GM19193 (cell line): ENCODE measurements around the gene TUSC2.
A peak's percentile ranks its signal among the peaks of the same experiment; 100 is the strongest.

Experiments used
- POLR2A ChIP-seq: IDR thresholded peaks from 4 replicates; pipeline ENCODE4 v1.6.1; 2011; ENCODE audit not compliant: insufficient read depth, insufficient read length; ENCODE audit errors: extremely low read depth

The TUSC2 gene

DNA sequence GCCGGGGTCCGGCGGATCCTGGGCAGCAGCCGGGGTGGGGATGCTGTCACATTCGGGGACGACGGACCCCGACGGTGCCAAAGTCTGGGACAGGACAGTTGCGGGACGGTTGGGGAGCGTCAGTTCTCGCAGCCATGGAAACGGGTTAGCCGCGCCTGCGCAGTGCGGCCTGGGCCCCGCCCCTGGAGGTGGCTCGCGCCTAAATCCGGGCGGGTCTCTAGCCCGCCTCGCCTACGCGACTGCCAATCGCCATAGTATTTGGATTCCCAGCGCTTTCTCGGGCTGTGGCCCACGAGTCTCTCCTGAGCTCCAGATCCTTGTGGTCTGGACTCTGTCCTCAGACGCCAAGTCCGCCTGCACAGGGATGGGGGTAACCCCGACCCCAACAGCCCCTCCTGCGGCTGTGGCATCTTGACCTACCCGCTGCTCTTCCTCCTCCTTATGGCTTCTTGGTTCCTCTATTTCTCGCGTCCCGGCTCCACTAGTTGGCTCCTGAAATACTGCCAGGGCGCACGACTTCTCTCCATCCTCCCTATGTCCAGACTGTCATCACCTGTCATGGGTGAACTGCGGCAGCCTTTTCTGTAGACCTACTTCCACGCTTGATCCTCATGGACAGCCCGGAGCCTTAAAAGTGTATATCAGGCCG lies 17.7 kb upstream of the TUSC2 start, which contains the start of gene ZMYND10:
Gene ZMYND10, minus strand, starts transcription at position 147 of the 649 bp plus-strand sequence. CDS start 153 bp downstream, outside the sequence.
- TF ChIP-seq POLR2A = no peak

DNA sequence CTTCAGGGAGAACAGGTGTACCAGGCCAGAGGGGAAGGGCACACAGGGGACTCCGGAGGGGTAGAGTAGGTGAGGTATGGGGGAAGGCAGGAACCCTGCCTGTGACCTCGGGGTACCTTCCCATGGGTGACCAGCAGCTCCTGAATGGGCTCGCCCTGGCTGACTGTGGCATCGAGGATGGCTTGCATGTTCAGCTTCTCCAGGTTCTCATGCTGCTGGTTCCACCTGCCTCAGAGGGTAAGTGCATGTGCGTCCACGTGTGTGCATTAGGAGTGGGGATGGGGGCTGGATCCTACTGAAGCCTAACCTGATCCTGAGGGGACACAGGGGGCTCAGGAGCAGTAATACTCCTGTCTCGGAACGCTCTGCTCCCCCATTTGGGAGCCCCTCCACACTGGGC lies 17.0 kb upstream of the TUSC2 start:
- TF ChIP-seq POLR2A = no peak

DNA sequence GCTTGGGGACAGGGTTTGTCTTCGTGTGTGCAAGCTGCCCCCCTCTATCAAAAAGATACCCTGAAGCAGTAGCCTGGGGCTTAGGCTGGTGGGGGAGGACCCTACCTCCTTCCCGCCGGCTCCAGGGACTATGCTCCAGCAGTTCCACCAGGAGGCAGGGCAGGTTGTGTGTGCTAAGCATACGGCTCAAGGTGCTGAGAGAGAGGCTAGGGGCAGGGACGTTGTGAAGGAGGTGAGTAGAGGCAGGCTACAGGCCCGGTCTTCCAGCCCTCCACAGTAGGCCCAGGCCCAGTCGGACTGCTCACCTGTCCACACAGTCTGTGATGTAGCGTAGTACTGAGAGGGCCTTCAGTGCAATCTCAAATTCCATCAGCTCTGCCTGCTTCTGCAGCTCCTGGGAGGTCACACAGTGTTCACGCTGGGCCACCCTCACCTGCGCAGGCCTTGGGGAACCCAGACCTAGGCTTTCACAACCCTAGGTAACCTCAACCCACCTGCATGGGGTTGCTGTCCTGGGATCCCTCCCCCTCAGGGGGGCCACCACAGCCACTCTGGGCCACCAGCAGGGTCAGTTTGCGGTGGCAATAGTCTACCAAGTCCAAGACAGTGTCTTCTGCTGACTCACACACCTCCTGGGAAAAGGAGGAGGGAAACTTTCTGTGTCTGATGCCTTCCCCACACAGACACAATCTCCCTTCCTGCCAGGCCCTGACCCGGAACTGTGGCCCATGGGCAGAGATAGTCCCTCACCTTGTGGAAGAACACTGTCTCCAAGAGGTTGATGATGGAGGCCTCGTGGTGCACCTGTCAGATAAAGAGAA lies 15.0 kb upstream of the TUSC2 start:
- TF ChIP-seq POLR2A = no peak

DNA sequence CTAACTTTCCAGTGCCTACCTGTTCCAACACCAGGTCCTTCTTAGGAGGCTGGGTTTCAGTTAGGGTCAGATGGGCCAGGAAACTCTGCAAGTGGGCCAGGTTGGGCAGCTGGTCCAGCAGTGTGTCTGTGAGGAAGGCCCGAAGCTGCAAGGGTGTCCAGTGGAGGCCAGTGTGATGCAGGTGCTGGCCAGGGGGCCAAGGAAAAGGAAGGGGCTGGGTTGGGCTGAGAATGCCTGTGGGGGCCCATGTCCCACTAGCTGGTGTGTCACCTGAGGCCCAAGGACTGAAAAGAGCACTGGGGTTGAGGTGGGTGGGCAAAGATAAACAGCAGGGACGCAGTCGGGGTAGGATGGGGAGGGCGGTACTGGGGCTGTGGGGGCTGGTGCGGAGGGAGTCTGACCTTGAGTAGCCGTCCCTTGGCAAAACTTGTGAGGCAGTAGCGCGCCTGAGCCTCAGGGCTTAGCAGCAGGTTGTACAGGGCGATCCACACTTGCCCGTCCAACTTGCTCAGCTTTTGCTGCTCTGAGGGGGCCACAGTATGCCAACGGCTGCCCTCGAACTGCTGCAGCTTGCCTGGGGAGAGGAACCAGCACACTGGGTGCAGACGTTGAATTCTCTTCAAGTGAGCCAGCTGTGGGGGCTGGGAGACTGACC lies 14.1 kb upstream of the TUSC2 start:
- TF ChIP-seq POLR2A = no peak

DNA sequence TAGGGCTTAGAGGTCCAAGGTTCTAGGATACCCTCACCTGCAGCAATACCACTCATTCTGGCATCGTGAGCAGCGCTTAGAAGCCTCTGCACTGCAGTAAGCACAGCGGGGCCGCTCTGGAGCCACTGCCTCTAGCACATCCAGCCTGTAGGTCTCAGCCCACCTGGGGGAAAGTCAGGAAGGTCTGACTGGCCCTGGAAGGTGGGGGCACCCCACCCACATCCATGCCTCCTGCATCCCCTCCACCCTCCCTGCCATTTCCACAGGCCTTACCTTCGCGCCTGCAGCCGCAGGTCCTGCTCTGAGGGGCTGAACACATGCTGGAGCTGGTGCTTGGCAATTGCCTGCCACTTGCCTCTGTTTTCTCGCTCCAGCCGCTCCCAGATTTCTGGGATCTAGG lies 13.5 kb upstream of the TUSC2 start:
- no peak for TF ChIP-seq POLR2A

DNA sequence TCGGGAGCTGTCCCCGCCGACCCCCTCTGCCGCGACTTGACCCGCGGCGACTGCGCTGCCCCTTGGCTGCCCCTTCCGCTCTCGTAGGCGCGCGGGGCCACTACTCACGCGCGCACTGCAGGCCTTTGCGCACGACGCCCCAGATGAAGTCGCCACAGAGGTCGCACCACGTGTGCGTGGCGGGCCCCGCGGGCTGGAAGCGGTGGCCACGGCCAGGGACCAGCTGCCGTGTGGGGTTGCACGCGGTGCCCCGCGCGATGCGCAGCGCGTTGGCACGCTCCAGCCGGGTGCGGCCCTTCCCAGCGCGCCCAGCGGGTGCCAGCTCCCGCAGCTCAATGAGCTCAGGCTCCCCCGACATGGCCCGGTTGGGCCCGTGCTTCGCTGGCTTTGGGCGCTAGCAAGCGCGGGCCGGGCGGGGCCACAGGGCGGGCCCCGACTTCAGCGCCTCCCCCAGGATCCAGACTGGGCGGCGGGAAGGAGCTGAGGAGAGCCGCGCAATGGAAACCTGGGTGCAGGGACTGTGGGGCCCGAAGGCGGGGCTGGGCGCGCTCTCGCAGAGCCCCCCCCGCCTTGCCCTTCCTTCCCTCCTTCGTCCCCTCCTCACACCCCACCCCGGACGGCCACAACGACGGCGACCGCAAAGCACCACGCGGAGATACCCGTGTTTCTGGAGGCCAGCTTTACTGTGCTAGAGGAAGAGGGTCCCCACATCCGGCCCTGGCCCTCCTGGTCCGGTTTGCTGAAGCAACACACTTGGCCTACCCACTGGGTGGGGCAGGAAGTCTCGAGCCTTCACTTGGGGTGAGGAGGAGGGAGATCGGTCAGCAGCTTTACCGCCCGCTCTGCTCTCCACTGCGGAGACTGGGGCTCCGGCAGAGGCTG lies 12.7 kb upstream of the TUSC2 start, which contains the start of gene RASSF1:
Gene RASSF1, minus strand, starts transcription at position 389 of the 882 bp plus-strand sequence. Its CDS starts 31 bp downstream, at position 358.
- TF ChIP-seq POLR2A = peak; percentile 67

DNA sequence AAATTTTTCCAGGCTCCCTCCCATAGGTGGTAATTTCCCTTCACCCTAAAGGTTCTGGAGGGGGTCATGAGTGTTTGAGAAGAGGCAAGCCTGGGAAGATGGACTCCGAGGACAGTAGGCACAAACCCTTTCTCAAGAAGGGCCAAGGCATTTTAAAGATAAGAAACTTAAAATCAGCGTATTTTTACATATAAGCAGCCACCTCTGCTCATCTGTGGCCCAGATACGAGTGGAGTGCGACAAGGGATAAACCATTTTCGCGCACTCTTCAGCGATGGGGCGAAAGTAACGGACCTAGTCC lies 12.1 kb upstream of the TUSC2 start:
- TF ChIP-seq POLR2A = no peak

DNA sequence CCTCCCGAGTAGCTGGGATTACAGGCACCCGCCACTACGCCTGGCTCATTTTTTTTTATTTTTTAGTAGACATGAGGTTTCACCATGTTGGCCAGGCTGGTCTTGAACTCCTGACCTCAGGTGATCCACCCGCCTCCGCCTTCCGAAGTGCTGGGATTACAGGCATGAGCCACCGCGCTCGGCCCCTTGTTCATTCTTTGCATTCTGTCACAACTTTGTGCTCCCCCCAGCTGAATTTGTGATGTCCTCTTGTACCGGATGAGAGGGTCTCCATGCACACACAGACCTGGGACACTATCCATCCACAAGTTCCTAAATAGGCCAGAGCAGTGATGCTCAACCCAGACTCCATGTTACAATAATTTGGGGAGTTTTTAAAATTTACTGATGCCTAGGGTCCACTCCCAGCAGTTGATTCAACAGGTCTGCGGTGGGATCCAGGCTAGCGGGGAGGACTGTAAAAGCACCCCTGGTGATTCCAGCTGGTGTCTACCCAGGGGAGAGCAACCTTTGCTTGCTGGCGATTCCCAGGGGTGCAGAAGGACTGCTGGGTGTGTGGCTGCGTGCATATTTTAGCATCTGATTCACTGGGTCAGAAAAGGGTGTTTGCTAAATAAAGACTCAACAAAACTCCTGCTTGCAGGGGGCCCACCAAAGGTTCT lies 11.6 kb upstream of the TUSC2 start:
- TF ChIP-seq POLR2A = no peak

DNA sequence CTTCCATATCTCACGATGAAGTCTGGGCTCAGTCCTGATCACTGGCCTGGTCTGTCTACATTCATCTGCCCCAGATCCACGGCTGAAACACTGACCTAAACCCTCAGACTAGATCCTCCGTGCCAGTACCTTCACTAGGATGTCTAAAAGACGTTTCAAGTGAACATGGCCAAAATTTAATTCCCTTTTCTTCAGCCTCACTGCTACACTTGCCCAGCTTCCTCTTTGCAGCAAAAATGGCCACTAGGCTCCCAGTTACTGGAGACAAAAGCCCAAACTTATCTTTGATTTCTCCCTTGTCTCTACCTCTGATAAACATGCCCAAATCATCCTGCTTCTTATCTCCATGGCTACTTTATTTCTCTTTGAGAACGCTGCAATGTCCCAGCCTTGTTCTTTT lies 10.9 kb upstream of the TUSC2 start:
- no peak for TF ChIP-seq POLR2A

DNA sequence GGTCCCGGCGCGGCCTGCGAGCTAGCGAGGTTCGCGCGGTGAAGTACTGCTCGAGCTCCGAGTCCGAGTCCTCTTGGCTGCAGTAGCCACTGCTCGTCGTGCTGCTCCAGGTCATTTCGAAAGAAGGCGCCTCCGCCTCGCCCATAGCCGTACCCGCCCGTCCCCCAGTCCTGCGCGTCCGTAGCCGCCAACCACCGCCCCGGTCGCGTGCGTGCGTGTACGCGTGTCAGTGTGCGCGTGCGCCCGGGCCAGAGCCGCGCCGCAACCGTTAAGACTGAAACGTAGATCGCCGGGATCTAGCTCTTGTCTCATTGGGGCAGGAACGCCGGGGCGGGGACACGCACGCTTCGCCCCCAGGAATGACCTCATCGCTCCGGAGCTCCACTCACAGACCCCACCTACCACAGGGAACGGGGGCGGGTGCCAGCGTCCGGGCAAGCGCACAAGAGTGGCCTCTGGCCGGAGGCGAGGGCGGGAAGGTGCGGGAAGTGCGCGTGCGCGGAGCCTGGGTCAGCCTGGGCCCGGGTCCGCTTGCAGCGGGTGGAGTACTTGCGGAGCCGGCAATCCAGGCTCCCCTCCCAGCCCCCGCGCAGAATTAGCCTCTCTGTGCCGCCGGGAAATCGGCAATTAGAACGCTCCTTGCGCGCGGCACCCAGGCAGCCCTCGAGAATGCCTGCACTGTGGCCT lies 9.3 kb upstream of the TUSC2 start:
- TF ChIP-seq POLR2A = peak; percentile 79

DNA sequence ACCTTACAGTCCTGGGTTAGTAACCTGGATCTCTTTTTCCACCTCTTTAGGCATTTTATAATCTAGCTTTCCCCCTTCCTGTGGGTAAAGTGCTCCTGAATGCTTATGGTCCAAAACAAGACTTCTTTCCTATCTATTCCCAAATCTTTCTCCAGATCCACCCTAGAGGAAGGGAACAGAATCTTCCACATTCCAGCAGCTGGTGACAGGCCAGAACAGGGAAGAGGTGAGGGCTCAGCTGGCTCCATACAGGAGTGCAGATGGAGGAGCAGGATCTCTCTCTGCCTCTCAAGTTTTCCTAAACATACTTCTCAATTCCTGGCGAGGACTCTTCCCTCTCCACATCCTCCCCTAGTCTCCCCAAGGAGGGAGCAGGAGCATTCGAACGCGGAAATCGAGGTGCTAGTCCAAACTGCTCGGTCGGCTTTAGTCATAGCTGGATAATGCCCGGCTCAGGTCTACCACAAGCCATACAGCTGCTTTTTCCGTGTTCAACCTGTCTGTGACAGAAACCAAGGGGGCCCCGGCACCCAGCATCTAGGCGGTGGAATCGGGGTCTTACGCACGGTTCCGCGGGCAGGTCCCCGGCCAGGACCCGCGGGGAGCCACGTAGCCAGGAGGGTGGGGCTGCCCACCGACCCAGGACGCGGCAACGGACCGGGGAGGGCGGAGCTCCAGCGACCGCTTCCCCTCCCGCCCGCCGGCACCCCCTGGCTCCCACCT lies 8.6 kb upstream of the TUSC2 start:
- TF ChIP-seq POLR2A = no peak

DNA sequence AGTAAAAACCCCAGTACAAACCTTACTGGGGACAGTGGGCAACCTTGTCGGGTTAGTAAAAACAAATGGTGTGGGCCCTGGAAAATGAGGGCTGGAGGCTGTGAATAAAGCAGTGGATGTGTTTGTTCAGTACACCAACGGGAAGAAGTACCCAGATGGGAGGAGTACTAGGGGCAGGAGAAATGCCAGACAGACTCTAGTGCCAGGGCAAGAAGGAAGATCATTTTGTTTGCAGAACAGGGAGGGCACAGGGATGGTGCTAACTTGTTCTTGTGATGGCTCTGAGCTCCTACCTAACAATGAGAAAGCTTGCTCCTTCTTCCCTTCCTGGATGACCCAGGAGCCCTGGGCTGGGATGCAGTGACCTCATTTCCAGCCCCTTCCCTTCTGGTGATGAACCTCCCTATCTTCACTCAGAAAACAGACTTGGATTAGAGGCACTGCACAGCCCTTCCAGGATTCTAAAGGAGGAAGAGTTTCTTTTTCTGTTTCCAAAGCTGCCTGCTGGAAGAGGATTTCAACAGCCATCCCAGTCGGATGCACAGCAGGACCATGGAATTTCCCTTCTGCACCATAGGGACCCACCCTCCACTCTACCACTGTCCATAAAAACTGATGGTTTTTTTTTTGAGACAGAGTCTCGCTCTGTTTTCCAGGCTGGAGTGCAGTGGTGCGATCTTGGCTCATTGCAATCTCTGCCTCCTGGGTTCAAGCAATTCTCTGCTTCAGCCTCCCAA lies 6.5 kb upstream of the TUSC2 start:
- TF ChIP-seq POLR2A = no peak
